Colonic mucosa (tissue), 4 donors: Measurements from ENCODE around the gene BRIP1. TPM values are rescaled to one million over a fixed set of nuclear protein-coding genes. Genes with fewer than 3 reads are reported as not detected.

Source experiments
- DNase-seq: peaks from one replicate; pipeline ENCODE4 v3.0.0-alpha.2; 2020
- H3K27ac ChIP-seq: fragments of 200-600 bp; one replicate; pipeline ENCODE4 v1.8.0; 2021
- H3K27me3 ChIP-seq: fragments of 200-600 bp; one replicate; pipeline ENCODE4 v1.8.0; 2021
- H3K36me3 ChIP-seq: fragments of 200-600 bp; one replicate; pipeline ENCODE4 v1.8.0; 2021
- H3K4me1 ChIP-seq: fragments of 200-600 bp; one replicate; pipeline ENCODE4 v1.8.0; 2021; ENCODE audit warnings: mild to moderate bottlenecking
- H3K4me3 ChIP-seq: fragments of 200-600 bp; one replicate; pipeline ENCODE4 v1.8.0; 2021
- H3K9ac ChIP-seq, 2 donors: one replicate each; pipeline ENCODE4 v1.7.0; 2013; ENCODE audit warnings: control low read depth in 2 of 2, low read depth in 2 of 2, low read length in 2 of 2
- H3K9me3 ChIP-seq: fragments of 200-600 bp; one replicate; pipeline ENCODE4 v1.8.0; 2021
- intact Hi-C: fragments of 100-400 bp; cut with DNase I; formaldehyde crosslinking; loops from one replicate; pipeline ENCODE4 v1.14.1; 2022
- total RNA-seq, 2 donors: library from RNA; stranded (reverse); fragmentation: NEBNext Ultra II Directional in 1 of 2; extraction: Animal tissue kit (Norgen Biotek cat#: 25700) in 1 of 2; gene quantifications; one replicate each; pipeline ENCODE4 v1.2.1, GENCODE V29; 2021
- TF ChIP-seq, protein P1 (sequence below): fragments of 200-600 bp; IDR thresholded peaks from one replicate; pipeline ENCODE4 v1.8.0; 2022; ENCODE audit warnings: antibody characterized with exemption, mild to moderate bottlenecking
- donor health status: healthy.
- donor health status: DM: no; HTN: no; CAD: no.
- donor health status: DM: no; HTN: no; CAD: no.

Gene BRIP1
- total RNA-seq, 2 donors from 2014 or later = 3.3 to 10.1 TPM

DNA sequence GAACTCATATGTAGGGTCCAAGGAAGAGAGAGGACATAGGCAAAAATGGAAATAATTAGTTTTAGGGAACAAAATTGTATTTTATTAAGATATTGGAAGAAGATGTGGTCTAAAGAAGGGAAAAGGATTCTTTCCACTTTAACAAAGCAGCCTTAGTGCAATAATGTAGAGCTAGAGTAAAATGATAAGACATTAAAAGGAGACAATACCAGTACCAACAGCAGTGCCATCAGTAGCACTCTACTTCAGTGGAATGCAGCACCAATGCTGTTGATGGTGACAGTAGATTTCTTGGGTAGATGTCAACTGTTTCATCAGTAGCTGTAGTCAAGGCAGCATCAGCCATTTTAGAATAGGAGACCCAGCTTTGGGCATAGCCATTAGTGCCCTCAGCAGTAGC, 124.3 kb downstream of the BRIP1 start:
- Histone ChIP-seq H3K9ac (no peak overlapping the region), H3K36me3 (no peaks in the 10 kb centered on the region), H3K9me3 (no peaks in the 10 kb centered on the region), H3K4me3 (no peak overlapping the region), H3K4me1 (no peaks in the 10 kb centered on the region), H3K27me3 (no peaks in the 10 kb centered on the region), H3K27ac (no peak overlapping the region)
- TF ChIP-seq, protein P1, sequence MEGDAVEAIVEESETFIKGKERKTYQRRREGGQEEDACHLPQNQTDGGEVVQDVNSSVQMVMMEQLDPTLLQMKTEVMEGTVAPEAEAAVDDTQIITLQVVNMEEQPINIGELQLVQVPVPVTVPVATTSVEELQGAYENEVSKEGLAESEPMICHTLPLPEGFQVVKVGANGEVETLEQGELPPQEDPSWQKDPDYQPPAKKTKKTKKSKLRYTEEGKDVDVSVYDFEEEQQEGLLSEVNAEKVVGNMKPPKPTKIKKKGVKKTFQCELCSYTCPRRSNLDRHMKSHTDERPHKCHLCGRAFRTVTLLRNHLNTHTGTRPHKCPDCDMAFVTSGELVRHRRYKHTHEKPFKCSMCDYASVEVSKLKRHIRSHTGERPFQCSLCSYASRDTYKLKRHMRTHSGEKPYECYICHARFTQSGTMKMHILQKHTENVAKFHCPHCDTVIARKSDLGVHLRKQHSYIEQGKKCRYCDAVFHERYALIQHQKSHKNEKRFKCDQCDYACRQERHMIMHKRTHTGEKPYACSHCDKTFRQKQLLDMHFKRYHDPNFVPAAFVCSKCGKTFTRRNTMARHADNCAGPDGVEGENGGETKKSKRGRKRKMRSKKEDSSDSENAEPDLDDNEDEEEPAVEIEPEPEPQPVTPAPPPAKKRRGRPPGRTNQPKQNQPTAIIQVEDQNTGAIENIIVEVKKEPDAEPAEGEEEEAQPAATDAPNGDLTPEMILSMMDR = no peak
- intact Hi-C loops = no loop called here
- no peak for DNase-seq

DNA sequence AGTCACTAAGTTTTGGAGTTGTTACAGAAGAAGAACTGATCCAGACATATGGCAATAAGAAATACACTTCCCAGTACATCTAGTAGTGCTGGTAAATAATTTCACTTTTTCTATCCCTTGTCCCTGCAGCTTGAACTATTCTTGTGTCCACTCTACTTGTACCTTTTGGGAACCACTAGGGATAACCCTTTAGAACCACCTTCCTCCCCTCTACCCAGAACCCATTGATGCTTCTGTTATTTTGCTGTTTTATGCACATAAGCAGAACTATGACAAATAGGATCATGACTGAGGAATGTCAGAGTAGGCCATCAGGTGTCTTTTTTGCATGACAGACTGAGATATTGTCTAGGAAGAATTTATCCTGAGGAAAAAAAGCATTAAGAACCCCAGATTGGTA, 125.1 kb downstream of the BRIP1 start:
- no peak overlapping the region for H3K27ac ChIP-seq
- intact Hi-C loops = no loop called here
- H3K27me3 ChIP-seq = no peaks in the 10 kb centered on the region
- DNase-seq = no peak
- no peak overlapping the region for H3K4me3 ChIP-seq
- H3K9me3 ChIP-seq = no peaks in the 10 kb centered on the region
- H3K9ac ChIP-seq = no peak overlapping the region
- no peaks in the 10 kb centered on the region for H3K36me3 ChIP-seq
- TF ChIP-seq, protein P1 = no peak
- no peaks in the 10 kb centered on the region for H3K4me1 ChIP-seq

DNA sequence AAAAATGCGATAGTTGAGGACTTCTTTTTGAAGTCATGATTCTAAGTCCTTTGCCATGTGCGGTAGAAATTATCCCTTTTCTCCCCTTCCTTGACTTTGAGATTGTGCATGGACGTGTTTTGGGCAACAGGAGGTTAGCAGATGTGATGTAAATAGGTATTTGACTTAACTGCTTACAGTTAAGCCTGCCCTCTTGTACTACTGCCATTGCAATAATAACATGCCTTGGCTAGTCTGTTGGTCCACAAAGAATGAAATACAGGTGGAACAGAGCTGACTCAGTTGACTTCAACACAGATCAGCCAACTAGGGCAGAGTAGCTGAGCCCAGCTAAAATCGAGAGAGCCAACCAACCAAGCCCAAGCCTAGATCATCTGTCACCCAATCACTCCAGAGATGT, 125.5 kb downstream of the BRIP1 start:
- Histone ChIP-seq H3K36me3 (no peaks in the 10 kb centered on the region), H3K4me3 (no peak overlapping the region), H3K9ac (no peak overlapping the region), H3K9me3 (no peaks in the 10 kb centered on the region), H3K27ac (no peak overlapping the region), H3K4me1 (no peaks in the 10 kb centered on the region), H3K27me3 (no peaks in the 10 kb centered on the region)
- no peak for DNase-seq
- TF ChIP-seq, protein P1 = no peak
- intact Hi-C loops = no loop called here

DNA sequence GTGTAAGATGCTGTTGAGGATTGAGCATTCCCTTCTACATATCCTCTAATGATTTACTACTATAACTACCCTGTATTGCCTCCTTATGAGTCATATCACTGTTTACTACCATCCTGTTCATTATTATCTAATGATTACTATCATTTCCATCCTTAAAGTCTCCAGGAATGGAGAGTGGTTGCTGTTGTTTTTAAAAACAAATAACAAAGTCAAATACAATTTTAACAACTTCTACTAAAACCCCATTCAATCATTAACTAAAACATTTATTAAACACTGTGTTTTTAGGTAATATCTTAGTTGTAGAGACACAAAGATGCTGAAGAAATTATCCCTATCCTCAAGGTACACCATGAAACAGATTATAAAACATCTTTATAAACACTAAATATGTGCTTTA, 126.9 kb downstream of the BRIP1 start:
- no peak overlapping the region for H3K27ac ChIP-seq
- H3K4me1 ChIP-seq = no peaks in the 10 kb centered on the region
- H3K27me3 ChIP-seq = no peaks in the 10 kb centered on the region
- no peaks in the 10 kb centered on the region for H3K36me3 ChIP-seq
- no peak overlapping the region for H3K9ac ChIP-seq
- intact Hi-C loops = no loop called here
- DNase-seq = no peak
- TF ChIP-seq, protein P1 = no peak
- no peak overlapping the region for H3K4me3 ChIP-seq
- H3K9me3 ChIP-seq = no peaks in the 10 kb centered on the region

DNA sequence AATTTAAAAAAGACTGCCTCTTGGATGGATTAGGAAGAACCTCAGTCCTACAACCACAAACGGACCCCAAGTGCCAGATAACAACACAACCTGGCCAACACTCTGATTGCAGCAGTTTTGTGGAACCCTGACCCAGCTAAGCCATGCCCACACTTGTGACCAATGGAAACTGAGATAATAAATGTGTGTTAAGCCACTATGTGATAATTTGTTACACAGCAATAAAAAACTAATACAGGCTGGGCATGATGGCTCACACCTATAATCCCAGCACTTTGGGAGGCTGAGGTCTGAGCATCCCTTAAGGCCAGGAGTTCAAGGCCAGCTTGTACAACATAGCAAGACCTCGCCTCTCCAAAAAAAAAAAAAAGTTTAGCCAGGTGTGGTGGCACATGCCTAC, 127.5 kb downstream of the BRIP1 start:
- Histone ChIP-seq H3K9ac (no peak overlapping the region), H3K36me3 (no peaks in the 10 kb centered on the region), H3K4me3 (no peak overlapping the region), H3K27me3 (no peaks in the 10 kb centered on the region), H3K4me1 (no peaks in the 10 kb centered on the region), H3K9me3 (no peaks in the 10 kb centered on the region), H3K27ac (no peak overlapping the region)
- TF ChIP-seq, protein P1 = no peak
- DNase-seq = no peak
- intact Hi-C loops = no loop called here

DNA sequence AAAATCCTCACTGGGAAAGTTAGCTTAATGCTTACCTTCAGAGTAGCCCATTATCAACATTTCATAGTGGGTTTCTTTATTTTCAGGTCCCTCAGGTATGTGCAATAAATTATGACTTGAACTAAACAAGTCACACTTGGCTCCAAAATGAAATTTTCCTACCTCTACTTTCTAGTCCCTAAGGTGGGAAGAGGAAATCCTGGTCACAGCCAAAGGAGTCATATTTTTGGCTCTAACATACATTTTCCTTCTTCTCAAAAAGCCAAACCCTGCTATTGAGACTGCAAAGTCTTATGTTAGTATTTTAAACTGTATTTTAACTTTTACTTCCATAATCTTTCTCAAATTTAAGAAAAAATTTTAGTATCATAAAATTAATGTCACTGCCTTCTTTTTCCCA, 128.9 kb downstream of the BRIP1 start:
- TF ChIP-seq, protein P1 = no peak
- DNase-seq = no peak
- no peaks in the 10 kb centered on the region for H3K36me3 ChIP-seq

More for the DNA sequence above, 128.9 kb downstream of the BRIP1 start:
- Histone ChIP-seq H3K27ac (no peak overlapping the region), H3K9ac (no peak overlapping the region), H3K9me3 (no peaks in the 10 kb centered on the region), H3K4me3 (no peak overlapping the region), H3K27me3 (no peaks in the 10 kb centered on the region), H3K4me1 (no peaks in the 10 kb centered on the region)
- intact Hi-C loops = no loop called here
